ENCODE results near the gene TBCC. TPM values are rescaled to one million over a fixed set of nuclear protein-coding genes. Genes with fewer than 3 reads are reported as not detected.

Gene TBCC
- total and polyA plus RNA-seq, 2 of the 13 experiments (the other 11 are each of a cell fraction or from before 2014, with no cell fraction given), result 14.8 to 36.1 TPM

DNA sequence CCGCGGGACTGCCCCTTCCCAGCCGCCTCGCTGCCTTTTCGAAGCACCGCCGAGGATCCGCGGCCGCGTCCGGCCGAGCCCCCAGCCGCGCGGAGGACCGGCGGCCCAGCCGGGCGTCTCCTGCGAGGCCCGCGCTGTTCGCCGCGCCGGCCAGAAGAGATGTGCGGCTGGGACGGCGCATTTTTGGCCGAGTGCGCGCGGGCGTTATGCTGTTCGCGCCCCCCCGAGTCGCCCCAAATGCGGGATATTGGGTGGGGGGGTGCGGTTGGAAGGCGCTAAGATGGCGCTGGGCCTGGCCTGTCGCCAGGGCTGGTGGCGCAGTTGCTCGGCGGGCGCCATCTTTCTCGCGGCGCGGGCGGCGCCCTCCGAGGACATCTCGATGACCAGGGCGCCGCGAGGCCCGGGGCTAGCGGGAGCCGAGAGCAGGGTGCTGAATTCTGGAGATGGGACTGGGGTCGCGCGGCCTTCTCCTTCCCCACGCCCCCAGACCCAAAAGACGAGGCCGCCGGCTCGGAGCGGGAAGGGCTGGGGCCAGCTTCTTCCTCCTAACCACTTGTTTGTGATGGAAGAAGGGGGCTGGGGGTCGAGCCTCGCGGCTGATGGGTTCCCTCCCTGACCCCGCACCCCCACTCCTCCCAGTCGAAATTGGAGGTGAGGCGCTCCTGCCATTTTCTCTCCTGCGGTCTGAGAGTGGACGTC lies 37.4 kb upstream of the TBCC start (continued):
- TF ChIP-seq AFF4 (CRISPR knock-in tag; IDR thresholded peaks at IDR 0.05) (peak; percentile 66; the same call in 1 of the 2 replicates), ZNF790 (CRISPR knock-in tag; IDR thresholded peaks at IDR 0.05; ENCODE audit: borderline replicate concordance) (peak; percentile 84; the same call in 1 of the 2 replicates), ZFAT (CRISPR knock-in tag; conservative IDR thresholded peaks at IDR 0.05) (peak; percentile 93; the same call in 1 of the 2 replicates), POLR2G (IDR thresholded peaks at IDR 0.05; ENCODE audit: low read depth, low read length) (peak; percentile 84), MXD4 (CRISPR knock-in tag; IDR thresholded peaks at IDR 0.05) (peak; percentile 81), ZNF317 (CRISPR knock-in tag; IDR thresholded peaks at IDR 0.05) (peak; percentile 83), FOSL1 (CRISPR knock-in tag; IDR thresholded peaks at IDR 0.05; ENCODE audit: borderline replicate concordance) (0 out of 2 replicates have a peak, but pooled peaks have one; percentile 50), HNRNPLL (IDR thresholded peaks at IDR 0.05; ENCODE audit: low read depth, low read length, poor library complexity, severe bottlenecking) (peak; percentile 64), ZNF33B (CRISPR knock-in tag; IDR thresholded peaks at IDR 0.05) (peak; percentile 80; the same call in 1 of the 2 replicates), SALL2 (CRISPR knock-in tag; IDR thresholded peaks at IDR 0.05) (peak; percentile 96), ATF7-NPFF (CRISPR knock-in tag; IDR thresholded peaks at IDR 0.05; ENCODE audit: low read depth) (peak; percentile 83), MIXL1 (CRISPR knock-in tag; IDR thresholded peaks at IDR 0.05) (peak; percentile 65; the same call in 1 of the 2 replicates), ZNF776 (CRISPR knock-in tag; IDR thresholded peaks at IDR 0.05) (peak; percentile 72; the same call in 1 of the 2 replicates), XRCC5 (optimal IDR thresholded peaks at IDR 0.05; ENCODE audit: low read length) (no peak), PRPF4 (IDR thresholded peaks at IDR 0.05; ENCODE audit: low read depth, low read length, poor library complexity, severe bottlenecking) (peak; percentile 91), ZNF564 (CRISPR knock-in tag; IDR thresholded peaks at IDR 0.05) (peak; percentile 79), ZSCAN31 (CRISPR knock-in tag; IDR thresholded peaks at IDR 0.05; ENCODE audit: low read depth) (peak; percentile 51; the same call in 1 of the 2 replicates)
- TF ChIP-seq, protein P1, sequence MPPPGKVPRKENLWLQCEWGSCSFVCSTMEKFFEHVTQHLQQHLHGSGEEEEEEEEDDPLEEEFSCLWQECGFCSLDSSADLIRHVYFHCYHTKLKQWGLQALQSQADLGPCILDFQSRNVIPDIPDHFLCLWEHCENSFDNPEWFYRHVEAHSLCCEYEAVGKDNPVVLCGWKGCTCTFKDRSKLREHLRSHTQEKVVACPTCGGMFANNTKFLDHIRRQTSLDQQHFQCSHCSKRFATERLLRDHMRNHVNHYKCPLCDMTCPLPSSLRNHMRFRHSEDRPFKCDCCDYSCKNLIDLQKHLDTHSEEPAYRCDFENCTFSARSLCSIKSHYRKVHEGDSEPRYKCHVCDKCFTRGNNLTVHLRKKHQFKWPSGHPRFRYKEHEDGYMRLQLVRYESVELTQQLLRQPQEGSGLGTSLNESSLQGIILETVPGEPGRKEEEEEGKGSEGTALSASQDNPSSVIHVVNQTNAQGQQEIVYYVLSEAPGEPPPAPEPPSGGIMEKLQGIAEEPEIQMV (CRISPR knock-in tag; IDR thresholded peaks at IDR 0.05; ENCODE audit: low read depth), result 0 out of 2 replicates have a peak, but pooled peaks have one; percentile 20
- TF ChIP-seq, protein P2, sequence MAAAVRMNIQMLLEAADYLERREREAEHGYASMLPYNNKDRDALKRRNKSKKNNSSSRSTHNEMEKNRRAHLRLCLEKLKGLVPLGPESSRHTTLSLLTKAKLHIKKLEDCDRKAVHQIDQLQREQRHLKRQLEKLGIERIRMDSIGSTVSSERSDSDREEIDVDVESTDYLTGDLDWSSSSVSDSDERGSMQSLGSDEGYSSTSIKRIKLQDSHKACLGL (CRISPR knock-in tag; IDR thresholded peaks at IDR 0.05), result peak; percentile 90
- TF ChIP-seq, protein P3, sequence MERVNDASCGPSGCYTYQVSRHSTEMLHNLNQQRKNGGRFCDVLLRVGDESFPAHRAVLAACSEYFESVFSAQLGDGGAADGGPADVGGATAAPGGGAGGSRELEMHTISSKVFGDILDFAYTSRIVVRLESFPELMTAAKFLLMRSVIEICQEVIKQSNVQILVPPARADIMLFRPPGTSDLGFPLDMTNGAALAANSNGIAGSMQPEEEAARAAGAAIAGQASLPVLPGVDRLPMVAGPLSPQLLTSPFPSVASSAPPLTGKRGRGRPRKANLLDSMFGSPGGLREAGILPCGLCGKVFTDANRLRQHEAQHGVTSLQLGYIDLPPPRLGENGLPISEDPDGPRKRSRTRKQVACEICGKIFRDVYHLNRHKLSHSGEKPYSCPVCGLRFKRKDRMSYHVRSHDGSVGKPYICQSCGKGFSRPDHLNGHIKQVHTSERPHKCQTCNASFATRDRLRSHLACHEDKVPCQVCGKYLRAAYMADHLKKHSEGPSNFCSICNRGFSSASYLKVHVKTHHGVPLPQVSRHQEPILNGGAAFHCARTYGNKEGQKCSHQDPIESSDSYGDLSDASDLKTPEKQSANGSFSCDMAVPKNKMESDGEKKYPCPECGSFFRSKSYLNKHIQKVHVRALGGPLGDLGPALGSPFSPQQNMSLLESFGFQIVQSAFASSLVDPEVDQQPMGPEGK (CRISPR knock-in tag; IDR thresholded peaks at IDR 0.05), result peak; percentile 97
